VCaP (cell line): ENCODE results near the gene NFATC1.
A peak's percentile ranks its signal among the peaks of the same experiment; 100 is the strongest.

Experiments used
- H3K27ac ChIP-seq: fragments of 450-650 bp; 2 replicates; pipeline ENCODE4 v1.5.1; 2017
- TF ChIP-seq, protein P1 (sequence below): fragments of 450-650 bp; conservative IDR thresholded peaks from 2 replicates; pipeline ENCODE4 v1.5.1; 2017; ENCODE audit warnings: mild to moderate bottlenecking, moderate library complexity

The NFATC1 gene

DNA sequence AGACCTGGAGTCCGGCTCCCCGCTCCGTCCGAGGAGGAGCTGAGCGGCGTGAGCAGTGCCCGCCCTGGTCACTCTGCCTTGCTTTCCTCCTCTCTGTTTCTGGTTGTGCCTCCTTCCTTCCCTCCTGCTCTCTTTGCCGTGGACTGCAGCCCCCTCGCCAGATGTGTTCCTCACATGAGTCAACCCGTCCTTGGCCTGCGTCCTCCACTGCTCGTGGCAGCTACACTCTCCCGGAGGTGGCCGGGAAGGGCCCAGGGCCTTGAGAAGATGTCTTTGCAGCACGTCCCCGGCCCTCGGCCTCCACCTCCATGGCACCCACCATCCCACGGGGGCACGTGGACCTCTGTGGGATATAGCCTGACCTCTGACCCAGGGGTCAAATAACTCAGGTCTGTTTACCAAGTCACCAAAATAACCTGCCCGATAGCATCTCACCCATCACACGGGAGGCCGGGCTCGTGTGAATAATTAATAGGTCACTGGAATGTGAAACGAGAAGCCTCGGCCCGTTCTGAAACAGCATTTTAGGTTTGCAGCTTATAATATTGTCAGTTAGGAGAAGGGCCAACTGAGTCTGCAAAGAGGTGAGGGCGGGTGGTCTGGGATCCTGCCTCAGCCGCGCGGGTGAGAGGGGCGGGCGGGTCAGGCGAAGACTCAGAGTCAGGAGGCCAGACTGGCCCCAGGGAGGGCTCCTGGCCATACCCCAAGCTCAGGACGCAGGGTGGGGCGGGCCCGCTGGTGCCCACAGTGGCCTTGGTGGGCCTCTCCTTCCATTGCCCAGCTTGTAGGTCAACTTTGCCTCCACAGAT is 42.6 kb downstream of the NFATC1 start:
- TF ChIP-seq, protein P1, sequence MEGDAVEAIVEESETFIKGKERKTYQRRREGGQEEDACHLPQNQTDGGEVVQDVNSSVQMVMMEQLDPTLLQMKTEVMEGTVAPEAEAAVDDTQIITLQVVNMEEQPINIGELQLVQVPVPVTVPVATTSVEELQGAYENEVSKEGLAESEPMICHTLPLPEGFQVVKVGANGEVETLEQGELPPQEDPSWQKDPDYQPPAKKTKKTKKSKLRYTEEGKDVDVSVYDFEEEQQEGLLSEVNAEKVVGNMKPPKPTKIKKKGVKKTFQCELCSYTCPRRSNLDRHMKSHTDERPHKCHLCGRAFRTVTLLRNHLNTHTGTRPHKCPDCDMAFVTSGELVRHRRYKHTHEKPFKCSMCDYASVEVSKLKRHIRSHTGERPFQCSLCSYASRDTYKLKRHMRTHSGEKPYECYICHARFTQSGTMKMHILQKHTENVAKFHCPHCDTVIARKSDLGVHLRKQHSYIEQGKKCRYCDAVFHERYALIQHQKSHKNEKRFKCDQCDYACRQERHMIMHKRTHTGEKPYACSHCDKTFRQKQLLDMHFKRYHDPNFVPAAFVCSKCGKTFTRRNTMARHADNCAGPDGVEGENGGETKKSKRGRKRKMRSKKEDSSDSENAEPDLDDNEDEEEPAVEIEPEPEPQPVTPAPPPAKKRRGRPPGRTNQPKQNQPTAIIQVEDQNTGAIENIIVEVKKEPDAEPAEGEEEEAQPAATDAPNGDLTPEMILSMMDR = no peak
- H3K27ac ChIP-seq = peak overlapping the region; percentile 75

DNA sequence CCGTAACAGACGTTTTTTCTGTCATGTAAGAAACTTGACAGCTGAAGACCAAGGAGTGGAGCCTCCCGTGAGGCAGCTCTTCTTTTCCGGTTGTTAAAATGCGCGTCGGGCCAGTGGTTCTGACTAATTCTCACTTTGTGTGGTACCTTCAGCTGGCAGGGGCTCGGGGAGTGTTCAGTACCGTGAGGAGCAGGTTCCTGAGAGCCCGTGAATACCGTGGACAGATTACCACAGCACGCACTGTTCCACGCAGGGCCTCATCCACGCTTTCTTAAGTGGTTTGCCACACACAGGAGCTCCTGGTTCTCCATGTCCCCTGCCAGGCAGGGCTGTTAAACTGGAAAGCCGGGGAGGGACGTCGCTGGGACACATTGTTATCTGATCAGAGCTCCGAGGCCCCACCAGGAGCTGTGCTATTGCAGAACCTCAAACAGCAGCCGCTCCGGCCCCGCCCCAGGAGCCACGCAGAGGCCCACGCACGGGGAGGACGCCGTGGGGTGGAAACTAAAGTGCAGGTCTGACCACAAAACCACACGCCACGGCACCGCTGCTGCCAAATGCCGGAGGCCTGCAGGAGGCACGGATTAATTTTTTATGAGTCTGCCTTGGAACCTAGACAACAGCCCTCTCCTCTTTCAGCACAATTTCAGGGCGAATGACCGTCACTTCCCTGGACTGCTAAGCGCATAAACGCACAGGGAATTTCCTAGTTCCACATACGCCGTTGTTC is 43.3 kb downstream of the NFATC1 start:
- TF ChIP-seq, protein P1 = no peak
- peak overlapping the region; percentile 75 for H3K27ac ChIP-seq

DNA sequence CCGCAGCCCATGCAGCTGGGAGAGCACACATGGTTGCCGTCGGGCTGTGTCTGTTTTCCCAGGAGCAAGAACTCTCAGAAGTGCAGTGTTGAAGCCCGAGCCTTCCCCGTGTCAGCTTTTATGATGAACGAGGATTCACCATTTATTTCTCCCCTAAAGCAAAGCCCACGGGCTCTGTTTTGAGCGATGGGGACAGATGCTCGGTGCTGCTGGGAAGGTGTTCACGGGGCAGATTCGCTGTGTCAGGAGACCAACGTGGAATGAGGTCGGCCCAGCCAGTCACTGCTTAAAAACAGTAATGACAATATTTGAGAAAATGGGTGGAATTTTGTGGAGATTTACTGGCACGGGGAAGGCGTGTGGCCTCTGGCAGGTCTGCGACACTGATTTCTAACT is 43.9 kb downstream of the NFATC1 start:
- H3K27ac ChIP-seq = peak overlapping the region; percentile 75
- TF ChIP-seq, protein P1 = no peak

DNA sequence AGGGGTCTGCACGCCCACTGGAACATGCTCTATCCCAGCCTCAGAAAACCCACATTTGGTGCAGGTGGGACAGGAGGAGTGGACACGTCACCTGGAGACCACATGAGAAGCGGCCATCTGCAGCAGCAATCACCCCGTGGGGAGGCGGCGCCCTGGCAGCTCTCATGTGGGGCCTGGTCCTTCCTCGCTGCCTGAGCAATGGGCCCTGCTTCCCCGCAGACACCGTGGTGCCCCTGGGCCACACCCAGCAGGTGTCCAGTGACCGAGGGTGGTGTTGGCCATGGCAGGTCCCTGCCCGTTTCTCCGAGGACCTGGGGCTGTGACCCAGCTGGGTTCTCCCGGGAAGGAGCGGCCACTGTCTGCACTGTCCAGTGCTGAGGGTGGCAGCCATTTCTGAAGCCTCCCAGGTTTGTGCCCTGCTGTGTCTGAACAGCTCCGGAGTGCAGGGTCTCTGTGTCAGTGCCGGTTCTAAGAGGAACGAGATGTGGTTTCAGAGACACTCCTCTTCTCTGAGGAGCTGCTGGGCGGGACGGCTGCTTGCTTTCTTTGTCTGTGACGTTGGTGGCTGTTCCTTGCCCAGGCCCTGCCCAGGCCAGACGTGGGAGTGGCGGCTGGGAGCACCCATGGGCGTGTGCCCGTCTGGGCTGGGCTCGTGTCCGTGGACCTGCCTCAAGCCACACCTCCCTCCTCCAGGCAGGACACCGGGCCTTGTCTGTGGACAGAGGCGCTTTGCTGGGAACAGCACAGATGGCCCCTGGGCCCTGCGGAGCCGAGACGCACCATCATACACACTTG is 44.8 kb downstream of the NFATC1 start:
- H3K27ac ChIP-seq = no peak overlapping the region
- TF ChIP-seq, protein P1 = no peak

DNA sequence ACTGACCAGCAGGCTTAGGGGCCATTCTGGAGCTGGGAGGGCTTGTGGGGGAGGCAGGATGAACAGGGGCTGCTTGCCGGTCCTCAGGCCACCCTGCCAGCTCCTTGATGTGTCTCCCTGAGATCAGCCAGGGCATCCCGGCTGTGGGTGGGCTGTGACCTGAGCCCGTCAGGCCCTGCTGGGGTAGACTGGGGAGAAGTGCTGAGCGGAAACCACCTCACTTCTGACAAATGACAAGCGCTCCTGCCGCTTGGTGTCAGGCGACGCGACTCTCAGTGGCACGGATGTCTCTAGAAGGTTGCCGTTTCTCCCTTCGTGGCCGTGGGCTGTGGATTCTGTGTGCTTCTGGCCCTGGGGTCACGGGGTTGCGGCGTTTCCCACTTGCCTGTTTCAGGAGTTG is 45.7 kb downstream of the NFATC1 start:
- TF ChIP-seq, protein P1 = no peak
- H3K27ac ChIP-seq = no peak overlapping the region

DNA sequence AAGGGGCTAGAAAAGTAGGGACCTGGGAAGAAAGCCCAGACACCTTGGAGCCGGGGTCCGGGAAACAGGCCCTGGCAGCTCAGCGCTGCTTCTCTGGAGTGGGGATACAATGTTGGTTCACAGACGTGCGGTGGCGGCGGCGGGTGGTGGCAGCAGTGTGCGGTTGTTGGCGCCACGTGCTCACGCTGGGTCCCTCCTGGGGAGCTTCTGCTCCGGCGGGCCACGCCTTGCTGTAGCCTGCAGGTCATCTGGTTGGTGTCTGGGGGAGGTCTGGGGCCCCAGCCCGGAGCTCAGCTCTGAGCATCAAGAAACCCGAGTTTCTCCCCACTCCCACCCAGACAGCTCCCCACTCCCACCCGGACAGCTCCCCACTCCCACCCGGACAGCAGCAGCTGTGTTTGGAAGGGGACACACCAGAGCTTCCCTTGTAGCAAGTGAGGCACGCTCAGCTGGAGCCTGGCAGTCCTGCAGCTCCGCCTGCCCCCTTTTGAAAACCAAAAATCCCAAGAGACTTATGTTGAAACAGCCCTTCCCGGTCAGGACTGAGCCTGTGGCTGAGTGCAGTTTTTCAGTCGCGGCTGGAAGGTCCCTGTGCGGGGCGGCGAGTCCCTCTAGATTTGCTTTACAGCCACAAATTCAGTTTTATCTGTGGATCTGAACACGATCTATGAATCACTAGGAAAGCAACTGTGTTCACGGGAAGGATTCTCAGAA is 46.9 kb downstream of the NFATC1 start:
- no peak overlapping the region for H3K27ac ChIP-seq

More for the DNA sequence above, 46.9 kb downstream of the NFATC1 start:
- TF ChIP-seq, protein P1 = no peak
